Daoy (cell line): ENCODE data around the gene GSG1L. TPM values are rescaled to one million over a fixed set of nuclear protein-coding genes. Genes with fewer than 3 reads are reported as not detected.
"Not testable (repeated sequence)": the region's sequence is repeated elsewhere in the genome, so short reads cannot be mapped to it uniquely, and the experiment has no call there.

ENCODE experiments used
- DNase-seq: peaks from one replicate; pipeline ENCODE4 v3.0.0-alpha.2; 2015; ENCODE audit warnings: low read depth
- total RNA-seq: library from RNA; depleted of rRNA; stranded (reverse); fragments of >200 nt; shearing (Covaris generic); gene quantifications from 2 replicates; pipeline ENCODE4 v1.2.3, GENCODE V29; 2014

The GSG1L gene
- total RNA-seq, 1 experiment from 2014 or later: not detected

- DNase-seq: no peak
Measured at GRCh38 chr16:27982184-27982583, 81.3 kb downstream of the GSG1L start.

GRCh38 chr16:27980919-27981700 is 82.4 kb downstream of the GSG1L start:
- DNase-seq: no peak

GRCh38 chr16:27980076-27980775 is 83.3 kb downstream of the GSG1L start:
- no peak for DNase-seq

DNA sequence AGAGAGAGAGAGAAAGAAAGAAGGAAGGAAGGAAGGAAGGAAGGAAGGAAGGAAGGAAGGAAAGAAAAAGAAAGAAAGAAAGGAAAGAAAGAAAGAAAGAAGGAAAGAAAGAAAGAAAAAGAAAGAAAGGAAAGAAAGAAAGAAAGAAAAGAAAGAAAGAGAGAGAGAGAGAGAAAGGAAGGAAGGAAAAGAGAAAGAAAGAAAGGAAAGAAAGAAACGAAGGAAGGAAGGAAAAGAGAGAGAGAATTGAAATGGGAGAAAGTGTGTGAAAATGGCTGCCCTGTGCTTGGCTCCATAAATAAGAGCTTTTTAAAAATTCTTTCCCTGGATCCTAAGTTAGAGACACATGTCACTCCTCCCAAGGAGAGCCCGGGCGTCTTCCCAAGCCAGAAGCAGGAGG is 83.8 kb downstream of the GSG1L start:
- not testable (repeated sequence) for DNase-seq

DNA sequence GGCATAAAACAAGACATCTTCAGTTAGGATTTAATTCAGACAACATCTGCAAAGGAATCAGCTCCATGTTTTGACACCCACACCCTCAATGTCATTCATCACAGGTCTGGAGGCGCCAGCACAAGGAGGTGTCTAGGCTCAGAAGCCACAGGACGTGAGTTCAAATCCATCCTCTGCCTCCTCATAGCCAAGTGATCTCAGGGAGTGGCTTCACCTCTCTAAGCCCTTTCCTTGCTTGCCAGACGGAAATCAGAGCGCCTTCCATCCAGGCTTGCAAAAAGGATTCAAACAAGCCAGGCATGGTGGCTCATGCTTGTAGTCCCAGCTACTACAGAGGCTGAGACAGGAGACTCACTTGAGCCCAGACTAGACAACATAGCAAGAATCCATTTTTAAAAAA is 84.6 kb downstream of the GSG1L start:
- no peak for DNase-seq

GRCh38 chr16:27977966-27978365 is 85.5 kb downstream of the GSG1L start:
- no peak for DNase-seq

DNA sequence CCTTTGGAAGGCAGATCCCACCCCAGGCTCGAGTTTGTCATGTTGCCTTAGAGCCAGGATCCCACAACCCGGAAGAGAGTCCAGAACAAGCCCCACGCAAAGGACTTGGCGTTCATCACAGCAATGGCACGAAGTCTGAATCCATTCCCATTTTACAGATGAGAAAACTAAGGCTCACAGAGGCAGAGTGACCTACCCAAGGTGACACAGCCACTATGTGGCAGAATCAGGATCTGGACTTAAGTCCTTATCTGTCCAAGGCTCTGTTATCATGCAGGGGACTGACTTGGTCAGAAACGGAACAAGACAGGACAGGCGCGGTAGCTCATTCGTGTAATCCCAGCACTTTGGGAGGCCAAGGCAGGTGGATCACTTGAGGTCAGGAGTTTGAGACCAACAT is 86.5 kb downstream of the GSG1L start:
- no peak for DNase-seq

DNA sequence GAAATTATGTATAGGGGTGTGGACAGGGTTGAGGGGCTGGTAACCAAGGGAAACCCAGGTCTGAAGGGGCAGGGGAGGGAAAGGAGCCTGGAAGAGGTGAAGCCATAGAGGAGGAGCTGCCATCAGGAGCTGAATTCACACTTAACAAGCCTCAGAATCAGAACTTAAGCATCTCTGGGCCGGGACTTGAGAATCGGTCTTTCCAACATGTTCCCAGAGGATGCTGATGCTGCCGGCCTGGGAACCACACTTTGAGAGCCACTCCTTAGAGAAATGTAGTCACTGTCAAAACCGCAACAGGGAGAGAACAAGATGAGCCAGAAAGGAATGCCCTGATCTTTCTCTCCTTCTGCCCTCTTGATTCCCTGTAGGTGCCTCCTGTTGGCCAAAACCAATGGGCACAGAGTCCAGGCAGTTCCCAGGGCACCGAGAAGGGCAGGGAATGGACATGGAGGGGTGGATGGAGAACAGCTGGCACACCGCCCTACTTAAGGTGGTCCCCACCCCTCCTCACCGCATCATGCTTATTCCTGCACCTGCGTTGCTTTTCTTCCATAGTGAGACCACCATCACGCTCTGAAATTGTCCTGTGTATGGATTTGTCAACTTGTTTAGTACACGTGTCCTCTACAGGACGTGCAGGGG is 88.5 kb downstream of the GSG1L start:
- DNase-seq: no peak

- DNase-seq: peak; percentile 8
Measured at GRCh38 chr16:27973678-27974077, 89.8 kb downstream of the GSG1L start.

DNA sequence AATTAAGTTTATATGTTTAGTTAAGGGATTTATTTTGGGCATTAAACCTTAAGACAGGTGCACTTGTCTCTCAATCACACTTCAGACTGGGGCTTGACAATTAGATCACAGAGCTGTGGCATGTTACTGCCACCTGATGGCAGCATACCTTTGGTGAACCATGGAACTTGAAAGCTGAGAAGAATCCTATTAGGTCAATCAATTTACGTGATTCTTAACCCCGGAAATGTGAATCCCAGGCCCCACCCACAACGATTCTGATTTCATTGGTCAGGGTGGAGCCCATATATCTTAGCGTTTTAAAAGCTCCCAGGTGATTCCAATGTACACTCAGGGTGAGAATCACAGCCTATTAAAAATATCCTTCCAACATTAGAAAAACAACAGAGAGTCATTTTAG is 91.0 kb downstream of the GSG1L start:
- peak; percentile 21 for DNase-seq

DNA sequence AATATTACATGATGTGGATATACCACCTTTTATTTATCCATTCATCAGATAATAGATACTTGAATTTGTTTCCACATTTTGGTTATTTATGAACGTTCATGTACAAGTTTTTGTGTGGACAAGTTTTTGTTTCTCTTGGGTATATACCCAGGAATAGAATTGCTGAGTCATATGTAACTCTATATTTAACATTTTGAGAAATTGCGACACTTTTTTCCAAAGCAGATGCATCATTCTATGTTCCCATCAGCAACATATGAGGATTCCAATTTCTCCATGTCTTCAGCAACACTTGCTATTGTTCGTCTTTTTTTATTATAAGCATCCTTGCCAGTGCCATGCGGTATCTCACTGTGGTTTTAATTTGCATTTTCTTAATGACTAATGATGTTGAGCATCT is 93.9 kb downstream of the GSG1L start:
- no peak for DNase-seq

- no peak for DNase-seq
Measured at GRCh38 chr16:27967169-27967568, 96.3 kb downstream of the GSG1L start.

GRCh38 chr16:27966756-27967155 is 96.8 kb downstream of the GSG1L start:
- DNase-seq: no peak

- DNase-seq: no peak
Measured at GRCh38 chr16:27965801-27966200, 97.7 kb downstream of the GSG1L start.

- no peak for DNase-seq
Measured at GRCh38 chr16:27963471-27963965, 100.0 kb downstream of the GSG1L start.

DNA sequence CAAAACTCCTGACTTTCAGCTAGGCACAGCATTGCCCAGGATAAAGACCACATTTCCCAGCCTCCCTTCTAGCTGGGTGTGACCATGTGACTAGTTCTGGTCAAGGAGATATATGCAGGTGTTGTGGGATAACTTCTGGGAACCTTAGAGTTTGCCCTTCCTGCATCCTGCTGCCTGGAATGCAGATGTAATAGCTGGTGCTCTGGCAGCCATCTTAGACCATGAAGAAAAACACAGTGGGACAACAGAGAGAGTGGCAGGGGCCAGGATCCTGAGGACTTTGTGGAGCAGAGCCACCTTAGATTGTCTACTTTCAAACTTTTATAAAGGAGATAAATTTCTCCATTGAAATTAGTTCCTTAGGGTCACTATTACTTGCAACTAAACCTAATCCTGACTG is 101.3 kb downstream of the GSG1L start:
- no peak for DNase-seq

DNA sequence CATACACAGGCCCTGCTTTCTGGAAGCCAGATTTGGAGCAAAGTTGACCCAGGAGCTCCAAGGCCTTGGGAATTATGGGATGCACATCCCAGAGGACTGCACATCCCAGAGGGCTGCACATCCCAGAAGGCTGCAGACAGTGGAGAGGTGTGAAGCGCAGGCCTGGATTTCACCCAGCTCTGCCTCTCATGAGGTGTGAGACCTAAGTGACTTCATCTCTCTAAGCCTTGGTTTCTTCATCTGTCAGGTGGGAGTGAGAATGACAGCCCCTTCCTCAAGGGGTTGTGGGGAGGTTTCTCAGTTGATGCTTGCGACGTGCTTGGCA is 102.3 kb downstream of the GSG1L start:
- DNase-seq: no peak

DNA sequence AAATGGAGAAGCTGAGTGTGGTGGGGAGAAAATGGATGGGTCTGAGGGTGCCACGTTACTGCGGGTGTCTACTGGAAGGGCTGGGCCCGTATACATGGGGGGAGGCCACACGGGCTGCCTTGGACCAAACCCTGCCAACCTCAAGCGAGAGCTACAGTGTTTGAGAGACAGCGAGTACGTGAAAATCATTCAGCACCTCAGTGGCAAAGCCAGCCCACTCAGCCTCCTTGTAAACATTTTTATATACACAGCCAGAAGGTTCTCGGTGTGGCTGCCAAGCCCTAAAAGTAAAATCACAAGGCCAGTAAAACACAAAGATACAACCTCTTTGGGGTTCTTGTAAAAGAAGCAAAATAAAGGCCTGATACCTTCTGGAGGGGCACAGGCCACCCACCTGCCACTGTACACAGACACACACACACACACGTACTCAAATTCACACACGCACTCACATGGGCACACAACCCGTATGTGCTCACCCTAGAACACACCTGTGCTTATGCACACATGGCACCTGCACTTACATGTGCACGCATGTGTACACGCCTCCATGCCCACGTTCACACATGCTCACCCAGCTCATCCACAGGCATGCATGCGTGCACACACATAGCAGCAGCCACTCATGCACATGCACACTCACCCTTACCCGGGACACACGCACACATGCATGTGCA is 102.8 kb downstream of the GSG1L start:
- DNase-seq: no peak

- DNase-seq: peak; percentile 30
Measured at GRCh38 chr16:27959914-27960313, 103.6 kb downstream of the GSG1L start.

- DNase-seq: no peak
Measured at GRCh38 chr16:27954191-27954590, 109.3 kb downstream of the GSG1L start.

GRCh38 chr16:27952811-27953210 is 110.7 kb downstream of the GSG1L start:
- no peak for DNase-seq

GRCh38 chr16:27951489-27952120 is 111.9 kb downstream of the GSG1L start:
- DNase-seq: peak; percentile 8
